ENCODE data around the gene DENND2C.

DENND2C gene

DNA sequence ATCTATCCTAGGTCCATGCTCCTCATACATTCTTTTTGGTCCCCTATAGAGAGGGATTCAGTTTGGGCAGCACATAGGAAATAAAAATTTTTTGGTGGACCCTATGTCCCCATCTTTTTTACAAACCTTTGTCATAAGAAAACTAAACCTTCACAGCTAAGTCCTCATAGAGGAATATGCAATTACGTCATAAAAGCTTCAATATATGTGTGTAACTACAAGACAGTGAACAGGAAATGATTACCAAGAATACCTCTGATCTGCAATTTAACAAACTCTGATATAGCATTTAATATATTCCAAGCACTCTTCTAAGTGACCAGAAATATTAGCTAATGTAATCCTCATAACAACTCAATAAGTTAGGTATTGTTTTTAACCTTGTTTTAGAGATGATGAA lies 6.3 kb upstream of the DENND2C start:
- DNase-seq (ENCODE audit: low spot score), result no peak

- DNase-seq (ENCODE audit: low spot score), result no peak
Observed at GRCh38 chr1:114671939-114672275, 2.1 kb upstream of the DENND2C start.

DNA sequence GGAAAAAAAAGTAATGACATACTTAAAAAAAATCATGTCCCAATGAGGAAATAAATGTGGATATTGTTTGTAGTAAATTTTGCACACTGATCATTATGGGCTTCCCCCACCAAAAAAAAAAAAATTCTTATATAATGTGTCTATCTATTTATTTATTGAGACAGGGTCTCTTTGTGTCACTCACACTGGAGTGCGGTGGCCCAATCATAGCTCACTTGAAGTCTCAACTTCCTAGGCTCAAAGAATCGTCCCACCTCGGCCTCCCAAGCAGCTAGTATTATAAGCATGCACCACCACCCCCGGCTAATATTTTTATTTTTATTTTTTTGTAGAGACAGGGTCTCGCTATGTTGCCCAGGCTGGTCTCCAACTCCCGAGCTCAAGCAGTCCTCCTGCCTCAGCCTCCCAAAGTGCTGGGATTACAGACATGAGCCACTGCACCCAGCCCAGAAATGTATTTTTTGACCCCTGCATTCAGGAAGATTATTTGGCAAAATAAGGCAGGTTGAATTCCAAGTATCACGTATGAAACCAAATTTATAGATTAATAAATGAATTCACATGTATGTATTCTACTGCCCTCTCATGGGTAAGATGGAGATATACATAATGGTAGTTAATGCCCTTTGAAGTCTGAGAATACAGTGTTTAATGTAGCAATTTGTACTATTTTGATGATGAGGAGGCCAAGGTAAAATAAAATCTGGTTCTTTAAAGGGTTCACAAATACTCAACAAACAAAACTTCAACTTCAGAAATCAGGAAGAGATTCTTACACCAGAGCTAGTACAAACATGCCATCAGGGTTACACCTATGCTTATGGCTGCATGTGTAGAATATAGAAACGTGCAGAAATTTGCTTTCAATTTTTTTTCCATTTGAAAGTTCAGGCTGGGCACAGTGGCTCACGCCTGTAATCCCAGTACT lies 1.4 kb upstream of the DENND2C start:
- DNase-seq (ENCODE audit: low spot score), result peak; percentile 37

DNA sequence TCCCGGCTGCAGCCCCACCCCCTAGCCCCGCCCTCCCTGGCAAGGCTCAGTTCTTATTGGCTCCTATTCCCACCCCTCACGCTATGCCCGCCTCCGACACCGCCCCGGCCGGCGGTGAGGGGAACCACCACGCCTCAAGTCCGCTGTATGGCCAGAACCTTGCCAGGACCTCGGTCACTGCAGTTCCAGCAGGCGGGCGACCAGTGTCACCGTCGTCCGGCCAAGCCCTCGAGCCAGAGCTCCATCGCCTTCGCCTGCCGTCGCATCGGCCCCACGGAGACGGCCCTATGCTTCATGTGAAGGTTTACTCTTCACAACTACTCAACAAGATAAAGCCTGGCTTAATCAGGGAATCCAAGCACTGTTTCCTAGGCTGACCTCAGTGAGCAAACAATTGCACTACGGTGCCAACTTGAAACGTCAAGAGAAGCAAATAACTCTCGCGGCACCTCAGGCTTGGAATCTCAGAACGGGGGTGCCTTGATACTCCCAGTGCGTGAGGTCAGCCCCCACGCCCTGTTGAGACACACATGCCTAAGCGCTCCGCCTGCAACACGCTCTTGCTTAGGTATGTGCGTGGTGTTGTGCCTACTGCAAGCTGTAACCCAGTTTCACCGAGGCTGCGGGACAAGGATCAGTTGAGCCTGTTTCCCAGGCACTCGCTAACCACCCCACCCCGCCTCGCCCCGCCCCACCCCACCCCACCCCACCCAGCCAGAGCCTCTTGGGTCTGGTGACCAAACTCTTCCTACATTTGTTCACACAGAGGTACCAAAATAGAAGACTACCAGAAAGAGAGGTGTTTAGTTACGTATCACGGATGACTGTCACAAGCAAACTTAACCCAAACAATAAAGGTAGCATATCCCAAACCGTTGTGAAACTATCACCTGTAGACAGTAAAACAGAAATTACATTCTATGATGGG lies 498 bp upstream of the DENND2C start:
- peak; percentile 87 for DNase-seq (ENCODE audit: low spot score)

DNA sequence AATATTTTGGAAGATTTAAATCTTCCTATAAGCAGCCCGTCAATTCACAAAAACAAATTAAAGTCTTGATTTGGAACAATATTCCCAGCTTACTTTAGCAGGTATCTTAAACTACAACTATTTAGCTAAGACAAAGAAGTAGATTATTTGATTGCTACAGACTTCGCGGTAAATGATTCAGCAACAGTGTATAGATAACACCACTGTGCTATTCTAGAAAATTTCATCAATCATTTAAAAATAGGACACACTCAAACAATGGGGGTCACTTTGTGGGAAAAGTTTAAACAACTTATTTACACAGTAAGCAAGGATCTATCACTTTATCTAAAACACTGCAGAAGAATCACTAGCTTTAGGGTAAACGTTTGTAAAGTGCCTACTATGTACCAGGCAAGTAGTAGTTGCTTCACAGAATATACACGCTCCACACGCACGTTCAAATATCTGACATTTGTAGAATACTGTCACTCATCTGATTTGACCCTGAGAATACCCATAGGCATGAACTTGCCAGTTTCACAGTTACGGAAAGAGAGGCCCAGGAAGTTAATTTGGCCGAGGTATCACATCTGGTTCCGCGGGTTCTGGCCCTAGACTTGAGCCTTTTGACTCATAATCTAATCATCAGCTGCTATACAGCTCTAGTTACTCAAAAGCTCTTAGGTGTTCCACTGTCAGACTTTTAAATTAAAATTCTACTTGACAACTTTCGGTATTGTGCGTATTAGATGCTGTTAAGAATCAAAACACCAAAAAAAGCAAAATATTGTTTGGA lies 876 bp downstream of the DENND2C start:
- DNase-seq (ENCODE audit: low spot score), result peak; percentile 6

GRCh38 chr1:114668373-114668772 lies 1.5 kb downstream of the DENND2C start:
- DNase-seq (ENCODE audit: low spot score), result no peak

GRCh38 chr1:114666954-114667353 lies 2.9 kb downstream of the DENND2C start:
- DNase-seq (ENCODE audit: low spot score), result no peak

DNA sequence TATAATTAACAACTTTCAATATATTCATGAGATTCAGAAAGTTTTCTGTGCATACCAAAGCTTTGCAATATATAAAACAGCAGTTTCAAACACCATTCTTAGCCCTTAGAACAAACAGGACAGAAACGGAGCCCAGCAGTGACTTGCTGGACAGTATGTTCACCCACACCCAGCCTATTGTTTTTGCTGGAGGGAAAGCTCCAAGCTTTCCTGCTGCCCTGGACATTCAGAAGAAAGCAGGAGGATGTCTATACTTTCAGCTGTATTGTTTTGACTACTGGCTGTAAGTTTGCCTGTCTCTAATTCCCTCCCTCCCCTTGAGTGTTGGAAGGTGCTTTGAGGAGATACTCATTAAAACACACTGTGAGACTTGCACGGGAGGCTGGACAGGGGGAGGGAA lies 9.6 kb downstream of the DENND2C start:
- DNase-seq (ENCODE audit: low spot score), result no peak

GRCh38 chr1:114651893-114652292 lies 18.0 kb downstream of the DENND2C start:
- no peak for DNase-seq (ENCODE audit: low spot score)

DNA sequence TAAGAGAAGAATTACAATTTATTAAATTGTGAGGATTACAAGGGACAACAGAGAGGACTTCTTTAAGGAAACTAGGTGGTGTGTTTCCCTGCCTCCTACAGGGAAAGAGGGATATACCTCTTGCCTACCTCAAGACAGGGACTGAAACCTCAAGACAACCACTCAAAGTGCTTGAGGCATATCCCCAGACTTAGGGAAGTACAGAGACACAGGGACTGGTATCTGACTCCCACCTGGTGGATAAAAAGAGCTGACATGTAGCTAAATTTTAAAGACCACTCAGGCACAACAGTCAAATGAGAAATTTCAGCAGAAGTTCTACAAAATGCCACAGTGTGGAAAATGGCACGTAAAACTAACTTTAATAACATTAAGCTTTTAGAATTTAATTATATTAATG lies 21.3 kb downstream of the DENND2C start:
- no peak for DNase-seq (ENCODE audit: low spot score)

GRCh38 chr1:114641377-114641776 lies 28.5 kb downstream of the DENND2C start:
- DNase-seq (ENCODE audit: low spot score), result no peak

GRCh38 chr1:114638910-114639309 lies 30.9 kb downstream of the DENND2C start:
- no peak for DNase-seq (ENCODE audit: low spot score)

GRCh38 chr1:114632427-114632826 lies 37.4 kb downstream of the DENND2C start:
- DNase-seq (ENCODE audit: low spot score), result no peak

GRCh38 chr1:114627107-114627506 lies 42.7 kb downstream of the DENND2C start:
- no peak for DNase-seq (ENCODE audit: low spot score)

GRCh38 chr1:114623364-114623763 lies 46.5 kb downstream of the DENND2C start:
- no peak for DNase-seq (ENCODE audit: low spot score)

DNA sequence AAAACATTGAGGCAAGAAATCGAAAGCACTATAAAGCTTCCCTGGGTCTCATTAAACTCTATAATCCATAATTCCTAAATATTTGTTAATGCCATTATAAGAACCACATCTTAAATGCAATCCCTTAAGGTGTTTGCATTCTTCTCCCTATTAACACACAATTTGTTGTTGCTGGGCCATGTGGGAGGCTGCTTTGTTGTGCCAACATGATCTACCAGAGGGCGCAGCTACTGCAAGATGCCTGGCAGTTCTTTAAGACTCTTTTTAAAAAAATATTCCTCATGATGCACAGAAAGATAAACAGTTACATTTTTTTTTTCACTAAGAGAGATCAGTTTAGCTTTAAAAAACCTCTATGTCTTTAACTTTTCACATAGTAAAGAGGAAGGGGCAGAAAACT lies 49.4 kb downstream of the DENND2C start:
- DNase-seq (ENCODE audit: low spot score), result peak; percentile 10

DNA sequence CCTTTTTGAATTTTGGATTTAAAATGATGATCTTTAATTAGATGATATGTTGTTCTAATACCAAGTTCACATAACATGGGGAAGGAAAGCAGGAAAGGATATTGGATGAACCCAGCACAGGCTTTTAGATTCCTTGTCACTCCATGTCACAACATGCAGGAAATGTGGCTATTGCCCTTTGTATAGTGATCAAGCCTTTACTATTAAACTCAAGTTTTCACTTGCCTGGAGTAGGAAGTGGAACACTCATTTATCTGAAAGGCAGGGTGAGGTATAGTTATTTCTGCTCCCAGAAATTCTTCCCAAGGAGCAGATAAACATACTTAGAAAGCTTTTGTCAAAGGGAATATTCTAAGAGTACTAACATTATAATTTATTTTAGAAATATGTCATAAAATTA lies 51.2 kb downstream of the DENND2C start:
- no peak for DNase-seq (ENCODE audit: low spot score)

DNA sequence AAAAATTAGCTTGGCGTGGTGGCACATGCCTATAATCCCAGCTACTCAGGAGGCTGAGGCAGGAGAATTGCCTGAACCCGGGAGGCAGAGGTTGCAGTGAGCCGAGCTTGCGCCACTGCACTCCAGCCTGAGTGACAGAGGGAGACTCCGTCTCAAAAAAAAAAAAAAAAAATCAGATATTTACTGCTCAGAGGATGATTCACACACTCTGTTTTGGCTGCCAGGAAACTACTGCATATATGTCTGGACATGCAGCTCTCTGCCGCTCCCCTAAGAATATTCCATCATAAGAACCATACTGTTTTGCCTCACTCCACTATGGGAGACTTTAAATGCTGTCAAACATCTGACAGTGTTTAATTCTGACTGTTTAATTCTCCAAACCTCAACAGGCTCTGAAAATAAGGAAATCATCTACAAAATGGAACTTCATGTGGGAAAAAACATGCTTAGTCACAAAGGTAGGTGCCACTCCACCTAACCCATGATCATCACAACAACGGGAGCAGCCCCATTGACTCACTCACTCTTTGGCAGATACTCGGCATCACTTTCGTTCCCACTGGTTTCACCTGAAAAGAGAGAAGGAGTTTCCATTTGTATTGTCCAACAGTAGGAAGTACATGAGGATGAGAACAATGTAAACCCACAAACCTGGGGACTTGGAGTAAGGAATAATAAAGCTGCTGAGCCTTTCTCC lies 59.2 kb downstream of the DENND2C start:
- DNase-seq (ENCODE audit: low spot score), result peak; percentile 48

GRCh38 chr1:114609826-114610225 lies 60.0 kb downstream of the DENND2C start:
- no peak for DNase-seq (ENCODE audit: low spot score)

DNA sequence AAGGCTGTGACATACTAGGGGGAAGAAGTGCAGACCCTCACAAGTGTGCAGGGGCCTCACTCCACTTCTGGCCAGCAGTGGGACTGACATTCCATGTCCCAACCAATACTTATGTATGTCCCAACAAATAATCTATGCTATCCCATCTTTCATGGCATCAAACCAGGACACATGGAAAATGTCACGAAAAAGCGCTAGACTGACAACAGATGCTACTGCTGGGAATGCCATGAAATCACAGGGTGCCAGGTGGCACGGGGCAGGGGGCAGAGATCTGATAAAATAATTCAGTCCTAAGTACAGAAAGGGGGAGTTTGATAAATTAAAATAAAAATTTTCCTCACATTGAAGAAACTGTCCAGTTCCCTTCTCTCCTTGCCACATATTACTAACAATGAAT lies 60.8 kb downstream of the DENND2C start:
- DNase-seq (ENCODE audit: low spot score), result no peak

- DNase-seq (ENCODE audit: low spot score), result no peak
Observed at GRCh38 chr1:114607223-114607622, 62.6 kb downstream of the DENND2C start.

DNA sequence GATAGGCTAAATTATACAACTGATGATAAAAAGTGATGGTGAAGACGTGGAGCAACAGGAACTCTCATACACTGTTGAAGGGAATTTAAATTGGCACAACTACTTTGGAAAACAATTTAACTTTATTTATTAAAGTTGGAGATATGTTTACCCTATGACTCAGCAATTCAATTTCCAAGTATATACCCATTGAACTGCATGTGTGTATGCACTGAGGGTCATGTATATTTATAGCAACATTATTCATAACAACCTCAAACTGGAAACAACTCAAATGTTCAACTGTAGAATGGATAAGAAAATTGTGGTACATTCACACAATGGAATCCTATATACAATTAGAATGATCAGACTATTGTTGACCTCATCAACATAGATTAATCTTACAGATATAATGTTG lies 71.9 kb downstream of the DENND2C start:
- no peak for DNase-seq (ENCODE audit: low spot score)
